Mucosa of descending colon (tissue), 3 donors: Measurements from ENCODE around the gene CEP126. TPM values are rescaled to one million over a fixed set of nuclear protein-coding genes. Genes with fewer than 3 reads are reported as not detected.
"Not testable (repeated sequence)": the region's sequence is repeated elsewhere in the genome, so short reads cannot be mapped to it uniquely, and the experiment has no call there.

Experiments used
- ATAC-seq: fragments of 200-7000 bp; cut with Tn5 transposase; one replicate; pipeline ENCODE4 v1.9.1; 2020; ENCODE audit warnings: mild to moderate bottlenecking, moderate library complexity
- DNase-seq, 3 donors: peaks; one replicate each; pipeline ENCODE4 v3.0.0-alpha.2; 2020
- H3K36me3 ChIP-seq: fragments of 200-600 bp; one replicate; pipeline ENCODE4 v1.8.0; 2021; ENCODE audit warnings: low read depth, mild to moderate bottlenecking
- H3K4me1 ChIP-seq: fragments of 200-600 bp; one replicate; pipeline ENCODE4 v1.8.0; 2021; ENCODE audit warnings: low read depth, mild to moderate bottlenecking
- H3K4me3 ChIP-seq: fragments of 200-600 bp; one replicate; pipeline ENCODE4 v1.8.0; 2021; ENCODE audit warnings: mild to moderate bottlenecking
- H3K9me3 ChIP-seq: fragments of 200-600 bp; one replicate; pipeline ENCODE4 v1.8.0; 2021; ENCODE audit warnings: mild to moderate bottlenecking
- CTCF ChIP-seq: fragments of 200-600 bp; IDR thresholded peaks from one replicate; pipeline ENCODE4 v1.8.0; 2022; ENCODE audit warnings: antibody characterized with exemption, mild to moderate bottlenecking
- intact Hi-C, 2 donors: fragments of 100-400 bp; cut with DNase I in 1 of 2; cut with micrococcal nuclease in 1 of 2; formaldehyde crosslinking; loops; one replicate each; pipeline versions ENCODE4 v1.11.0 to v1.11.1; 2022; cut with DNase I, micrococcal nuclease
- total RNA-seq, 3 donors: library from RNA; stranded (reverse); fragmentation: NEBNext Ultra II Directional in 2 of 3; extraction: Animal tissue kit (Norgen Biotek cat#: 25700) in 2 of 3; gene quantifications; one replicate each; pipeline versions ENCODE4 v1.2.1 to v1.2.4, GENCODE V29; 2021 to 2023
- donor health status: DM: no; HTN: no; CAD: no; lungs with moderate emphysema.
- donor health status: DM: no; HTN: no; CAD: no.
- donor health status: DM: no; HTN: yes; CAD: no.

CEP126 gene
- total RNA-seq, 3 donors from 2014 or later = 3.7 to 7.4 (median 4.1) TPM

GRCh38 chr11:101974771-101975170, 60.0 kb downstream of the CEP126 start:
- no peak overlapping the region for H3K4me3 ChIP-seq
- no peaks in the 10 kb centered on the region for H3K4me1 ChIP-seq
- no peak for DNase-seq
- no peak for ATAC-seq
- intact Hi-C loops = no loop called here
- H3K9me3 ChIP-seq = no peaks in the 10 kb centered on the region
- H3K36me3 ChIP-seq = no peaks in the 10 kb centered on the region
- no peak for TF ChIP-seq CTCF

- no peak overlapping the region for H3K4me3 ChIP-seq
- ATAC-seq (no peak), DNase-seq (no peak)
- no peaks in the 10 kb centered on the region for H3K36me3 ChIP-seq
- no peaks in the 10 kb centered on the region for H3K9me3 ChIP-seq
- TF ChIP-seq CTCF = no peak
- intact Hi-C loops = no loop called here
- no peaks in the 10 kb centered on the region for H3K4me1 ChIP-seq
These were observed 60.9 kb downstream of the CEP126 start for GRCh38 chr11:101975734-101976133.

- ATAC-seq (no peak), DNase-seq (no peak)
- intact Hi-C loops = no loop called here
- H3K4me1 ChIP-seq = no peaks in the 10 kb centered on the region
- H3K4me3 ChIP-seq = no peak overlapping the region
- TF ChIP-seq CTCF = no peak
- no peaks in the 10 kb centered on the region for H3K36me3 ChIP-seq
- no peaks in the 10 kb centered on the region for H3K9me3 ChIP-seq
These were observed 72.6 kb downstream of the CEP126 start for GRCh38 chr11:101987370-101987769.

GRCh38 chr11:101993172-101993571, 78.4 kb downstream of the CEP126 start:
- ATAC-seq (no peak), DNase-seq (no peak)
- no peak for TF ChIP-seq CTCF
- Histone ChIP-seq H3K36me3 (no peaks in the 10 kb centered on the region), H3K4me3 (no peak overlapping the region), H3K4me1 (no peaks in the 10 kb centered on the region), H3K9me3 (no peaks in the 10 kb centered on the region)
- intact Hi-C loops = no loop called here

- H3K4me3 ChIP-seq, intact Hi-C loops, H3K36me3 ChIP-seq, H3K9me3 ChIP-seq, DNase-seq, ATAC-seq, H3K4me1 ChIP-seq: not testable (repeated sequence)
These were observed 79.3 kb downstream of the CEP126 start for GRCh38 chr11:101994052-101994469.

GRCh38 chr11:101996111-101996510, 81.3 kb downstream of the CEP126 start:
- no peaks in the 10 kb centered on the region for H3K4me1 ChIP-seq
- intact Hi-C loops = no loop called here
- ATAC-seq = no peak
- DNase-seq = no peak
- H3K36me3 ChIP-seq = no peaks in the 10 kb centered on the region
- H3K9me3 ChIP-seq = no peaks in the 10 kb centered on the region
- no peak overlapping the region for H3K4me3 ChIP-seq
- no peak for TF ChIP-seq CTCF
